Ishikawa (cell line): ENCODE measurements around the gene GOSR2.

Experiments
- CEBPB ChIP-seq: IDR thresholded peaks from 2 replicates; pipeline ENCODE4 v1.6.1; 2012
- EP300 ChIP-seq: IDR thresholded peaks from 2 replicates; pipeline ENCODE4 v1.6.1; 2012; ENCODE audit warnings: borderline replicate concordance
- RAD21 ChIP-seq: IDR thresholded peaks from 2 replicates; pipeline ENCODE4 v1.6.1; 2012; ENCODE audit warnings: low read depth
- TCF12 ChIP-seq: IDR thresholded peaks from 2 replicates; pipeline ENCODE4 v1.6.1; 2012; ENCODE audit warnings: low read depth
- TF ChIP-seq, protein P1 (sequence below): IDR thresholded peaks from 2 replicates; pipeline ENCODE4 v1.6.1; 2012

GRCh38 chr17:46917041-46917440 is 5.9 kb upstream of the GOSR2 start:
- TF ChIP-seq RAD21: no peak
- TF ChIP-seq, protein P1, sequence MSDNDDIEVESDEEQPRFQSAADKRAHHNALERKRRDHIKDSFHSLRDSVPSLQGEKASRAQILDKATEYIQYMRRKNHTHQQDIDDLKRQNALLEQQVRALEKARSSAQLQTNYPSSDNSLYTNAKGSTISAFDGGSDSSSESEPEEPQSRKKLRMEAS: no peak
- no peak for TF ChIP-seq EP300
- no peak for TF ChIP-seq TCF12
- TF ChIP-seq CEBPB: no peak
